ENCODE data around the gene PMP22.
A peak's percentile ranks its signal among the peaks of the same experiment; 100 is the strongest.
"Not testable (repeated sequence)": the region's sequence is repeated elsewhere in the genome, so short reads cannot be mapped to it uniquely, and the experiment has no call there.

Gene PMP22

GRCh38 chr17:15210247-15210646 lies 54.9 kb downstream of the PMP22 start:
- no peak for DNase-seq (ENCODE audit: low read depth)

- not testable (repeated sequence) for DNase-seq (ENCODE audit: low read depth)
Measured at GRCh38 chr17:15203062-15203461, 62.1 kb downstream of the PMP22 start.

- not testable (repeated sequence) for DNase-seq (ENCODE audit: low read depth)
Measured at GRCh38 chr17:15200574-15200973, 64.6 kb downstream of the PMP22 start.

- no peak for DNase-seq (ENCODE audit: low read depth)
Measured at GRCh38 chr17:15197229-15197628, 67.9 kb downstream of the PMP22 start.

- no peak for DNase-seq (ENCODE audit: low read depth)
Measured at GRCh38 chr17:15194859-15195277, 70.3 kb downstream of the PMP22 start.

GRCh38 chr17:15185625-15185991 lies 79.5 kb downstream of the PMP22 start:
- peak; percentile 50 for DNase-seq (ENCODE audit: low read depth)

GRCh38 chr17:15184872-15185624 lies 80.1 kb downstream of the PMP22 start:
- DNase-seq (ENCODE audit: low read depth), result no peak

GRCh38 chr17:15181816-15182215 lies 83.3 kb downstream of the PMP22 start:
- no peak for DNase-seq (ENCODE audit: low read depth)

- no peak for DNase-seq (ENCODE audit: low read depth)
Measured at GRCh38 chr17:15181333-15181732, 83.8 kb downstream of the PMP22 start.

GRCh38 chr17:15180121-15180561 lies 85.0 kb downstream of the PMP22 start:
- DNase-seq (ENCODE audit: low read depth), result no peak

All from fibroblast of the conjunctiva (primary cell).